Activated naive CD8-positive, alpha-beta T cell (primary cell): Measurements from ENCODE around the gene CHML.
A peak's percentile ranks its signal among the peaks of the same experiment; 100 is the strongest.

ENCODE experiments used
- H3K27ac Mint-ChIP-seq: one replicate; pipeline ENCODE4 v1.8.0; 2021; ENCODE audit warnings: mixed read lengths
- H3K27me3 Mint-ChIP-seq: one replicate; pipeline ENCODE4 v1.8.0; 2021; ENCODE audit warnings: mixed read lengths
- H3K36me3 Mint-ChIP-seq: one replicate; pipeline ENCODE4 v1.8.0; 2021; ENCODE audit warnings: mixed read lengths
- H3K4me1 Mint-ChIP-seq: one replicate; pipeline ENCODE4 v1.8.0; 2021; ENCODE audit warnings: low read depth, mixed read lengths
- H3K4me3 Mint-ChIP-seq: one replicate; pipeline ENCODE4 v1.8.0; 2021; ENCODE audit warnings: mild to moderate bottlenecking, mixed read lengths
- H3K9me3 Mint-ChIP-seq: one replicate; pipeline ENCODE4 v1.8.0; 2021; ENCODE audit warnings: low read depth, mixed read lengths

The CHML gene

DNA sequence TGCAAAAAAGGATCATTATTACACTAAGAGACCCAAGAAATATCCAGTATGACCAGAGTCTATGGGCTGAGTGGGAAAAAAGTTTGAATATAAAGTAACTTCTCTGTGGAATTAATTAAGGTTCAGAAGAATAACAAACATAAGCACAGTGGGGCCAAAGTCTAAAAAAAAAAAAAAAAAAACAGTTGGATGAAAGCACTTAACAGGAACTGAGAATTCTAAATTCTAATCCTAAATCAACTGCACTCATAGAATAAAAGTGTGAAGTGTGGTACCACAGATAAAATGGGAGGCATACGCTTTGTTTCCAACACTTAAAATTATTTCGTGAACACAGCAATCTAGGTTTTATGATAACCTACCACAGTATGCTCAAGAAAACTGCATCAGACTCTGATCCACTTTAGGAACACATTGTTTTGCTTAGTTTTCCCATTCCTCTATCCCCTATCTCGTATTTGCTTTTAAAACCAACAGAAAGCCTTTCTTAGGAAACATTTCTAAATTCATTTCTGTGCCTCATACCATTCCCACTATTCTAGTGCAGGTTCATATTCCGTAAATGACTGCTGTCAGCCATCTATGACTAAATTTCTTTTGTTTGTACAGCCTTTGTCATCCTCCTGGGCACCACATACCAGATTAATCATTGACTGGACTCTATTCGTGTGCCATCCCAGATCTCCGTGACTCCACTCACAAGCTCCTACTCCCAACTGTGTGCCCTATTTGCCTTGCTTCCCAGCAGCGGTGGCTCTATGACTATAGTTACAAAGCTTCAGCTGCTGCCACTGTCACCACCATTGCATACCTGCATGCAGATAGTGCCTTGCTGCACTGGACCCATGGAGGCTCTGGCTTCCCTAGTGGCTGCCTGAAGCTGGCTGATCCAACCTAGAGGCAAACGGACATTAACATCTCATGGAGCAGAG lies 24.9 kb downstream of the CHML start:
- no peaks in the 10 kb centered on the region for H3K27me3 Mint-ChIP-seq
- peaks cover 10% of the 10 kb centered on the region for H3K4me1 Mint-ChIP-seq
- H3K27ac Mint-ChIP-seq: no peak overlapping the region

DNA sequence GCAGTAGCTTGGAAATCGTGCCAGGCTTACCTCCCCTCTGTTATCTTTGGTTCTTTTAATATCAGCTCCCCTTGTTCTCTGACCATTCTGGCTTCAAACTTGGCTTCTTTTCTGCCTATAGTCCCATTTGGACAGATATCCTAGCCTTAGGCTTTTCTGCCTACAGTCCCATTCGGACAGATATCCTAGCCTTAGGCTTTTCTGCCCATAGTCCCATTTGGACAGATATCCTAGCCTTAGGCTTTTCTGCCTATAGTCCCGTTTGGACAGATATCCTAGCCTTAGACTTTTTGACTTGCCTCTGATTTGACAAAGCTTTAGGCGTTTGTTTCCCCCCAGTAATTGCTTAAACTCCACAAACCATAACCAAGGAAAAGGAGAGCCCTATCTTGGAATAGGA lies 25.6 kb downstream of the CHML start:
- Mint-ChIP-seq H3K36me3 (no peaks in the 10 kb centered on the region), H3K27ac (no peak overlapping the region), H3K4me1 (peaks cover 10% of the 10 kb centered on the region), H3K27me3 (no peaks in the 10 kb centered on the region), H3K4me3 (no peak overlapping the region), H3K9me3 (no peaks in the 10 kb centered on the region)

More for the DNA sequence above, 24.9 kb downstream of the CHML start:
- no peaks in the 10 kb centered on the region for H3K9me3 Mint-ChIP-seq
- H3K4me3 Mint-ChIP-seq: no peak overlapping the region
- H3K36me3 Mint-ChIP-seq: no peaks in the 10 kb centered on the region

DNA sequence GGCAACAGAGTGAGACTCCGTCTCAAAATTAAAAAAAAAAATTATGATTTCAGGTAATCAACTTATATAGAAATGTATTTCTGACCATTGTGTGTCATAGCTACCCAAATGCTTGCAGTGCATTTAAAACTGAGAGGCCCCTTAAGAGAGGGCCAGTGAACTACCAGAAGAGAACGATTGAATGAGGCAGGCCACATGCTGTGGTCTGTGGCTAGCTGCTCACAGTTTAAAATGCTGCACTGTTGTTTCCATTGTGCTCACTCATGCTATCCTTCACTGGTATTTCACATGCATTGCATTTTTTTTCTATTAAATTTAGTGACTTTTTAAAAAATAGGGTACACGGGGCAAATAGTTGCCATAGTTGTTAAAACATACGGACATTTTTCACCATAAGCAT lies 26.0 kb downstream of the CHML start:
- Mint-ChIP-seq H3K36me3 (no peaks in the 10 kb centered on the region), H3K9me3 (no peaks in the 10 kb centered on the region), H3K27ac (no peak overlapping the region), H3K4me1 (peaks cover 10% of the 10 kb centered on the region), H3K4me3 (no peak overlapping the region), H3K27me3 (no peaks in the 10 kb centered on the region)

DNA sequence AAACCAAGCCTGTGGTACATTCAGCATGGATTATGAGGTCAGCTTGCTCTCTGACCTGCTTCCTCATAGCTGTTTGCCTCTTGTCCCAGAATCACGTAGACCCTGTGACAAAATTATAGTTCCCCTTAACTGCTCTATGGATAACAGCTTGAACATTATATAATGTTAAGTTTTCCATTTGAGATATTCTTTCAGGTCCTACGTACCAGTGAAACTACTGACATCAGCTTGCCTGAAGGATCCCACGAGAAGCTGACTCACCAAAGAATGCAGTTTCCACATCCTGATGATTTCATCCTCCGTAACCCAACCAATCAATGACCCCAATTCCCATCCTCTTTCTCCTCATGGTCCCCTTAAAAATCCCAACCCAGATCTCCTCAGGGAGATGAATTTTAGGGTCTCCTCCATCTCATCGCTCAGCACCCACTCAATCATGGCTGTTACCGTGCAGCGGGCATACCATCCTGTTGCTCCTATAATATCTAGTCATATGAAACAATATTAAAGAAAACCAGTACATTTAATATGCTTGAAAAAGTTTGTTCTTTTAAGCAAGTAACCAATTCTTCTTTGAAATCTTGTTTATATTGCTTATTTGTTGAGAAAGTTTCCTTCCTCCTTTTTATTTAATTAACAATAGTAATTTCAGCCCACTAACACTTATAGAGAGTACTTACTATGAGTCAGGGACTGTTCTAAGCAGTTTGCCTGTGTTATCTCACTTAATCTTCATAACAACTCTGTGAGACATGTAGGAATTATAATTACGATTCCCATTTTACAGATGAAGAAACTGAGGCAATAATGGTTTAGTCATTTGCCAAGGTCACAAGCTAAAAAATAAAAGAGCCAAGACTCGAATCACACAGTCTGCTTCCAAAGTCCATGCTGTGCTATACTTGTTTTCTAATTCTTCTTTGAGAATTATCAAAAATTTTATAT lies 27.4 kb downstream of the CHML start:
- Mint-ChIP-seq H3K9me3 (no peaks in the 10 kb centered on the region), H3K27me3 (no peaks in the 10 kb centered on the region), H3K36me3 (no peaks in the 10 kb centered on the region), H3K4me3 (no peak overlapping the region), H3K4me1 (peaks cover 10% of the 10 kb centered on the region), H3K27ac (peak overlapping the region; percentile 5)

DNA sequence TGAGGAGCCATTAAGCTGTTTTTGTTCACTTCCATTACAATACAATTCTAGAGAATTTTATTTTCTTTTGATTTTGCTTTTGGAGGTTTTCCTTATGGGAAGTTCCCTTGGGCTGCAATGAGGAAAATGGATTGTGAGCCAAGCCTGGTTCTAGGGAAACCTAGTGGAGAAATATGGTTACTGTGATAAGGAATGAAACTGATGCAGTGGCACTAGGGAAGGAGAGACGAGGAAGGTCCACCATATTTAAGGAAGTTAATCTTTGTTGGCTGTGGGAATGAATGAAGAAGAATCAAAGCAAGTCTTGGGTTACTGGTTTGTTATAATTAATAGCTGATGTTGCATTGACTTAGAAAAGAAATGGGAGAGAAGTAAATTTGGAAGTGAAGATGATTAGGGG lies 28.4 kb downstream of the CHML start:
- Mint-ChIP-seq H3K36me3 (no peaks in the 10 kb centered on the region), H3K4me3 (no peak overlapping the region), H3K27ac (no peak overlapping the region), H3K4me1 (peaks cover 10% of the 10 kb centered on the region), H3K9me3 (no peaks in the 10 kb centered on the region), H3K27me3 (no peaks in the 10 kb centered on the region)

DNA sequence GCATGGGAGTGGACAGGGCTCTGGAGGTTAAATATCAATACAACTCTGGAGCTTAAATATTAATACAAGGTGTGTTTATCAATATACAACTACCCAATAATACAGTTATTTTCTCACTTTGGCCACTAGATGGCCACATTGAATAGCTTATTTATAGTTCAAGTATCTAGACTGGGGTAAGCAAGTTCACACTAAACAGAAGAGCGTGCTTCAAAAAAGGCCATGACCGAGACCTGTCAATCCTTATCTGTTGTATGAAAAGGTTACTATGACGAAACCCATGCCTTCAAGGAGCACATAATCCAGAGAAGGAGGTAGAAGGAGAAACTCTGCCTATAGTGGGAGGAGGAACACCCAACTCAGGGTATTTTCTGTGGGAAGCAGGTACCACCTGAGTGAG lies 29.1 kb downstream of the CHML start:
- Mint-ChIP-seq H3K27ac (no peak overlapping the region), H3K4me3 (no peak overlapping the region), H3K9me3 (no peaks in the 10 kb centered on the region), H3K4me1 (peaks cover 10% of the 10 kb centered on the region), H3K36me3 (no peaks in the 10 kb centered on the region), H3K27me3 (no peaks in the 10 kb centered on the region)

DNA sequence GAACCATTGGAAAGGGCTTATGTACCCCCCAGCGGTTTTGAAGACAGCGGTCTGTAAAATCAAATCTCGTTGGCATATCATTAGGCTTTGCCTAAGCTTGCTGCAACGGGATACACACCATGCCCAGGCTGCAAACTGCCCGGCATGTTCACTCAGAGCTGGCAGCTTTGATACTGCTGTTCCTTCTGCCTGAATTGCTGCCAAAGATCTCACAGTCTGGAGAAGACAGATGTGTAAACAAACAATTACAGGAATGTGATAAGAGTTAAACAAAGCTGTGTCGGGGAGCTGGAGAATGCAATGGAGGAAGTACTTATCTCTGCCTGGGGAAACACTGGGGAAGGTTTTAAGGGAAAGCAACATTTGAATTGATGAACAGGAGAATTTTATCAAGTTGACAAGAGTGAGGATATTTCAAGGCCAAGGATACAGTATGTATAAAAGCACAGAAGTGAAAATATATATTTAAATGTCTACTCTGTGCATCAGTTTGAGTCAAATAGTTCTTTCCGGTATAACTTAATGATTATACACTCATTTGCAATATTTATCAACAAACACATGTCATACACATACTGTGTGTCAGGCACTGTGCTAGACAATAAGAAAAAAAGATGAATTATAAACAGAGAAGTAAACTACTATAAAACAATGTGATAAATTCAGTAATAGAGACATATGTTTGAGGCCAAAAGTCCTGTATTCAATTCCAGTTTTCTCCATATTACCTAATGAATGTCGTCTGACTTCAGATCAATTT lies 29.9 kb downstream of the CHML start:
- Mint-ChIP-seq H3K4me3 (no peak overlapping the region), H3K9me3 (no peaks in the 10 kb centered on the region), H3K4me1 (peaks cover 10% of the 10 kb centered on the region), H3K27ac (no peak overlapping the region), H3K27me3 (no peaks in the 10 kb centered on the region), H3K36me3 (no peaks in the 10 kb centered on the region)

DNA sequence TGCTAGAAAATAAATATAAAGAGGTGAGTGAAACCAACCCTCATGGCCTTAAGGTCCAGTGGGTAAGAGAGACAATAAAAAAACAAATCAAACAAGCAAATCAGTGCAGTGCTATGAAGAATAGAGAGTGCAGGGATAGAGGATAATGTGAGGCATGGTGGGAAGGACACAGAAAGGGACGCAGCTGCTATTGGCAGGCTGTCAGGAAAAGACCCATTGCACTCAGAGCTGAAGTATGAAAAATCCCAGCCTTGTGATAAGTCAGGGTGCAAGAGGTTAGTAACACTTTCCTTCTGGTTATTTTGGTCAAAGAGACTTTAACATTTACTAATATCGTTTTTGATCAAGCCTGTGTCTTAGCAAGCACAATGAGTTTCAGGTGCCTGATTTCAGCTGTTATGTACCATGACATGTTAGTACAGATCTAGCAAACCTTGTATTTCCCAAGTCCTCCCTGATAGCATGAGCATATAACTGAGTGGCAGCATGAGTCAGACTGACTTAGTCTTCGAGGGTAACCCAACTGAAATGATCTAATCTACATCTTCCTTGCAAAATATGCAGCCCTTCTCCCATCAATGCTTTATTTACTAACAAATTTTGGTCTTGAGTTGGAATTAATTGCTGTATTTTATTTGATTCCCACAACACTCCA lies 31.7 kb downstream of the CHML start:
- H3K4me1 Mint-ChIP-seq: peaks cover 7% of the 10 kb centered on the region

DNA sequence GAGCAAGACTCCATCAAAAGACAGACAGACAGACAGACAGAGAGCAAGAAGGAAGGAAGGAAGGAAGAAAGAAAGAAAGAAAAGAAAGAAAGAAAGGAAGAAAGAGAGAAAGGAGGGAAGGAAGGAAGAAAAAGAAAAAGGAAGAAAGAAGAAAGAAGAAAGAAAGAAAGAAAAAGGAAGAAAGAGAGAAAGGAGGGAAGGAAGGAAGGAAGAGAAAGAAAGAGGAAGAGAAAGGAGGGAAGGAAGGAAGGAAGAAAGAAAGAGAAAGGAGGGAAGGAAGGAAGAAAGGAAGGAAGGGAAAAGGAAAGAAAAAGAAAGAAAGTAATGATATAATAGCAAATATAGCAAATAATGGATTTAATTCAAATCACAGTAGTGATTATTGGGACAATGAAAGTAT lies 32.7 kb downstream of the CHML start:
- Mint-ChIP-seq H3K9me3 (no peaks in the 10 kb centered on the region), H3K4me1 (peaks cover under 1% of the 10 kb centered on the region), H3K27ac (no peak overlapping the region), H3K27me3 (no peaks in the 10 kb centered on the region), H3K4me3 (no peak overlapping the region), H3K36me3 (peaks cover 10% of the 10 kb centered on the region)

More for the DNA sequence above, 31.7 kb downstream of the CHML start:
- H3K27me3 Mint-ChIP-seq: no peaks in the 10 kb centered on the region
- no peak overlapping the region for H3K4me3 Mint-ChIP-seq
- no peaks in the 10 kb centered on the region for H3K9me3 Mint-ChIP-seq
- H3K27ac Mint-ChIP-seq: no peak overlapping the region
- peaks cover 4% of the 10 kb centered on the region for H3K36me3 Mint-ChIP-seq

DNA sequence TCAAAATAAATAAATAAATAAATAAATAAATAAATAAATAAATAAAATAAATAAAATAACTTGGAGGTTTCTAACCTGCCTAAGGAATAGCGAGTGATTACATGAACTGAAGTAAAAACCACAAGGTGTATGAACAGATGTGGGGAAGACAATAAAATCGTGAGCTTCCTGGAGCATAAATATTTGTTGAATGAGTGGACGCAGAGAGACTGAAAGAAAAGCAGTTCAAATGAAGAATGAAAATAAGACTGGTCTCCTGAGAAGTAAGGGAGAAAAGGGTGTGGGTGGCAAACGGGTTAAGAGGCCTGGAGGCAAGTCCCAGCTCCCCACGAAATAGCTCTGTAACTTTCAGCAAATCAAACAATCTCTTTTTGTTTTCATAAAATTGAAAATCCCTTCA lies 33.6 kb downstream of the CHML start:
- no peaks in the 10 kb centered on the region for H3K9me3 Mint-ChIP-seq
- H3K27me3 Mint-ChIP-seq: no peaks in the 10 kb centered on the region
- H3K27ac Mint-ChIP-seq: no peak overlapping the region
- peaks cover 18% of the 10 kb centered on the region for H3K36me3 Mint-ChIP-seq
- H3K4me3 Mint-ChIP-seq: no peak overlapping the region
- H3K4me1 Mint-ChIP-seq: no peaks in the 10 kb centered on the region

DNA sequence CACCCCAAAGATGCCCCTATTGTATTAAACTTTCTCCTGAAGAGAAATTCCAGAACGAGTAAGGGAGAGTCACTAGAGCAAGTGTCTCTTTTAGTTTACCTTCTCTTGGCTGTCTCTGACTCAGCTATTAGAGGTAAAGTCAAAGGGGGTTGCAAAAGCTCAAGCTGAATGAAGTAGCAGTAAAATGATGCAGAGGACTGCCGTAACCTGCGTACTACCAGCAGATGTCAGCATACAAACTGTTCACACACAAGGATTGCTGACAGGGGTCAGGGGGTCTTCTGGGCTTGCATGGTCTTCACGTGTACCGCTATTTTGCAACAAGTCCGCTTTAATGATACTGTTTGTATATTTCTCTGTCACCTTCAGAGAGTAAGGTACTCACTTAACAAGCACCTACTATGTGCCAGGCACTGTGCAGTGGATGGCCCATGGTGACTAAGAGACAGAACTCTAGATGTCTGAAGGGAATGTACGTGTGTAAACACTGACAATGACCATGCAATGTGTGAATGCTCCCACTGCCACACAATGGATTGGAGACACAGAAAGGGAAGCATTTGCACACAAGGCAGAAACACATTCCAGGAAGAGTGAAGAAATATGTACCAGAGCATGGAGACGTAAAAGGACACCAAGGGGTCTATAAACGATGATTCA lies 34.9 kb downstream of the CHML start:
- no peaks in the 10 kb centered on the region for H3K9me3 Mint-ChIP-seq
- no peak overlapping the region for H3K4me3 Mint-ChIP-seq
- H3K27me3 Mint-ChIP-seq: no peaks in the 10 kb centered on the region
- no peak overlapping the region for H3K27ac Mint-ChIP-seq
- H3K4me1 Mint-ChIP-seq: no peaks in the 10 kb centered on the region
- H3K36me3 Mint-ChIP-seq: peaks cover 26% of the 10 kb centered on the region

DNA sequence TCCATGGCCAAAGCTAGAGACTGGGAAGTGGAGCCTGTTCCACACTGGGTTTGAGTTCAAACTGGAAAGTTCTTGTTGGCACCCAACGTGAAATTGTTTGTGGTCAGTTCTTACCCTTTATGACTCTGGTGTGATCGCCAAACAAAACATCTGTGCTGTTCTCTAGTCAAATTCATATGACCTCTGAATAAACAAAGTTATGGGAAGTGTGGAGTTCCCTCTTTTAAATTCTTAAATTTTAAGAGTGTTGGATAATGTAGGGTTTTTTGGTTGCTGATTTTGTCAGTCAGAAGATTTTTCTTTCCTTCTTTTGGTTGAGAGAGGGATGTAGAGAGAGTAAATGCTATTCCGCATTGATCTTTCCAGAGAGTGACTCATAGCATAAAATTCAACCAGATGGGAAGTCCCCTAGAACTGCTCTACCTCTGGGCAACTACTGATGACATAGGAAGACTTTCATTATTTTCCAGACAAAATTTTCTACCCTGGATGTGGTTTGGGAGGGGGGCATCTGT lies 36.4 kb downstream of the CHML start:
- Mint-ChIP-seq H3K27ac (no peak overlapping the region), H3K27me3 (no peaks in the 10 kb centered on the region), H3K9me3 (no peaks in the 10 kb centered on the region), H3K4me1 (no peaks in the 10 kb centered on the region), H3K4me3 (no peak overlapping the region), H3K36me3 (peaks cover 26% of the 10 kb centered on the region)

DNA sequence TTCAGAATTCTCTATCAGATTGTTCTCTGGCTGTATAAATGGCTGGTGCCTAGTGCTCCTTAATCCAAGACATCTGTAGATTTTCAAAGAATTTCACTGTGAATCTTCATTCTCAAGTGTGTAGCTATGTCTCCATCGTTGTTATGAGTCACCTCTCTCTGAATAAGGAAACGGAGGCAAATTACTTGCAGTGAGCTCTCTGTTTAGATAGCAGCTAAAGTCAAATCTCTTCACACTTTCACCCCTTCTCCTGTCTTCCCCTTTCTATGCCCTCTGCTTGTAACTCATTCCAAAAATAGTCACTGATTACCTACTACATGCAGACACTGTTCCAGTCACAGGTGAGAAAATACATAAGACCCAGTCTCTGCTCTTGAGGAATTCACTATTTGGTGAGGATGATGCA lies 39.7 kb downstream of the CHML start:
- Mint-ChIP-seq H3K9me3 (no peaks in the 10 kb centered on the region), H3K27me3 (no peaks in the 10 kb centered on the region), H3K27ac (no peak overlapping the region), H3K36me3 (peaks cover 36% of the 10 kb centered on the region), H3K4me1 (no peaks in the 10 kb centered on the region), H3K4me3 (no peak overlapping the region)

DNA sequence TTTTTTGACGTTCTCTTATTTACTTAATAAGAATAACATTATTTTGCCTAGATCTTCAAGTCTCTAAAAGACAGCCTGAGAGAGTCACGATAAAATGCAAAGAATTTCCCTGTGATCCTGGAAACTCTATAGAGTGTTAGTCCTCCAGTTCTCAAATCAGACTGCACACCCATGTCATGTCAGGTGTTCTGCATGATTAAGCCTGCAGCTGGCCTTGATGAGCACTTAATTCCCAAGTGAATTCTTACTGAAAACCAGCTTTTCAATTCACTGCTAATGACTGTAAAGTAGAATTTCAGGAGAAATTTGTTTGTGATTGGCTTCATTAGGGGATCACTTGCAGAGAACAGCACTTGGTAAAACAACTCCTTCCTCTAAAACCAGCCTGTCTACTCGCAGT lies 41.9 kb downstream of the CHML start:
- Mint-ChIP-seq H3K9me3 (no peaks in the 10 kb centered on the region), H3K27ac (no peak overlapping the region), H3K36me3 (peaks cover 34% of the 10 kb centered on the region), H3K4me3 (no peak overlapping the region), H3K27me3 (no peaks in the 10 kb centered on the region), H3K4me1 (no peaks in the 10 kb centered on the region)
